HFF-Myc (cell line): ENCODE results near the gene ANGPTL4.
"Not testable (repeated sequence)": the region's sequence is repeated elsewhere in the genome, so short reads cannot be mapped to it uniquely, and the experiment has no call there.

Source experiments
- DNase-seq: peaks from one replicate; pipeline ENCODE4 v3.0.0-alpha.2; 2011; ENCODE audit warnings: low read depth; ENCODE audit errors: extremely low read depth
- H3K4me3 ChIP-seq: replicated peaks from 2 replicates; pipeline ENCODE4 v1.5.1; 2011; ENCODE audit warnings: low read depth, mild to moderate bottlenecking, control low read depth, low read length
- CTCF ChIP-seq: IDR thresholded peaks from 2 replicates; pipeline ENCODE4 v1.5.1; 2012; ENCODE audit warnings: mild to moderate bottlenecking, low read depth, low read length, control low read depth; ENCODE audit errors: missing control alignments

Gene ANGPTL4

GRCh38 chr19:8335343-8336071, 28.4 kb upstream of the ANGPTL4 start:
- no peak for DNase-seq
- no peak for TF ChIP-seq CTCF

GRCh38 chr19:8336072-8336569, 27.8 kb upstream of the ANGPTL4 start:
- H3K4me3 ChIP-seq, result no peak overlapping the region
- TF ChIP-seq CTCF, result no peak
- no peak for DNase-seq

More at GRCh38 chr19:8335343-8336071, 28.4 kb upstream of the ANGPTL4 start:
- no peak overlapping the region for H3K4me3 ChIP-seq

GRCh38 chr19:8336660-8337059, 27.3 kb upstream of the ANGPTL4 start:
- H3K4me3 ChIP-seq, result no peak overlapping the region
- TF ChIP-seq CTCF, result no peak
- no peak for DNase-seq

DNA sequence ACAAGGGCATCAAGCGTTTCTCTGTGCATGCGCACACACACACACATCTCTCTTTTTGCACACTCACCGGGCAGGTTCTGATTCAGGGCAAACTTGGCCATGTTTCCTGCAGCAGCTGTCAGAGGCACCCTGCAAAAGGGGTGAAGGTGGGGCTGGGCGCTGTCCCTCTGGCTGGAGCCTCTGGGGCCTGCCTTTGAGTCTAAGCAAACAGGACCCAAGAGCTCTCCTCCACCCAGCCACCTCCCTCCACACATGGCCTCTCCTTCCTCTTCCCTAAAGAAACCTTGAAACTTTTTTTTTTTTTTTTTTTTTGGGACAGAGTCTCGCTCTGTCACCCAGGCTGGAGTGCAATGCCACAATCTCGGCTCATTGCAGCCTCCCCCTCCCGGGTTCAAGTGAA, 26.2 kb upstream of the ANGPTL4 start:
- H3K4me3 ChIP-seq, result no peak overlapping the region
- DNase-seq, result no peak
- no peak for TF ChIP-seq CTCF

GRCh38 chr19:8338835-8339234, 25.1 kb upstream of the ANGPTL4 start:
- TF ChIP-seq CTCF, result no peak

DNA sequence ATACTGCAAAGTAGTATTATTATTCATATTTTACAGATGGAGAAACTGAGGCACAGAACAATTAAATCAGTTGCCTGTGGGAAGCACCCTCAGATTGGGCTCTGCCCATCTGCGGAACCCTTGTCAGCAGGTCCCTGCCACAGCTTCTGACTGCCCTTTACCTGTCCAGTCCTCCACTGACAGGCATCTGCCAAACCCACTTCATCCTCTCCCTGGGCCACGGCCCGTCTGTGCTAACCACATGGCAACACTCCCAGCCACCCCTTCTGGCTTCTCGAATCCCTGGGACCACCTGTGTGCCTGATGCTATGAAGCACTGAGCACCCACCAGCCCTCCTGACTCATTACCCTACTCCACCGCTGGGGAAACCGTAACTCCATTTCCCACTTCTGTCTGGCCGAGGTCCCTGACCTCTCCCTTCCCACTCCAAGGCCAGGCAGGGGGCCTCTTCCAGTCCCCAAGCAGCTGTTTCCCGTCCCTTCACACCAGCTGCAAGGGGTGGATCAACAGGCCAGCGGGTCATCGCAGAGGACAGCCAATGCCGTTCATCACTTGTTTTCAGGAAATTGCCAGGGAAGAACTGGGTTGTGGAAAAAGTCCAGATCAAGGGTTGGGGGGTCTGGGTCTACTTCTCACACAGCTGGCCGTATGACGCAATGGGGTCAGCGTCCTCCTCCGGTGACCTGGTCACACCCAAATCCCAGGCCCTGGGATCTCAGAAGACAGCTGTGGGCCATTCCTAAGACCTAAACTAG, 23.4 kb upstream of the ANGPTL4 start:
- H3K4me3 ChIP-seq, result no peak overlapping the region
- no peak for DNase-seq
- no peak for TF ChIP-seq CTCF

More at GRCh38 chr19:8338835-8339234, 25.1 kb upstream of the ANGPTL4 start:
- no peak for DNase-seq
- H3K4me3 ChIP-seq, result no peak overlapping the region

DNA sequence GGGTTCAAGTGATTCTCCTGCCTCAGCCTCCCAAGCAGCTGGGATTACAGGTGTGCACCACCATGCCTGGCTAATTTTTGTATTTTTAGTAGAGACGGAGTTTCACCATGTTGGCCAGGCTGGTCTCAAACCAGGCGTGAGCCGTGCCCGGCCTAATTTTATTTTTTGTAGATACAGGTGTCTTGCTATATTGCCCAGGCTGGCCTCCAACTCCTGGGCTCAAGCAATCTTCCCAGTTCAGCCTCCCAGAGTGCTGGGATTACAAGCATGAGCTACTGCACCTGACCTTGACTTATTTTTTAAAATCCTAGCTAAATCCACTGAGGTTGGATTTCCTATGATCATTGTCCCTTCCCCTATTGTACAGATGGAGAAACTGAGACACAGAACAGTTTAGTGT, 22.5 kb upstream of the ANGPTL4 start:
- not testable (repeated sequence) for DNase-seq, H3K4me3 ChIP-seq
